Right ventricle myocardium inferior (tissue), 1 donor: ENCODE results near the gene DDX55. TPM values are rescaled to one million over a fixed set of nuclear protein-coding genes. Genes with fewer than 3 reads are reported as not detected.

ENCODE experiments used
- ATAC-seq: fragments of 200-7000 bp; cut with Tn5 transposase; one replicate; pipeline ENCODE4 v1.9.1; 2020; ENCODE audit warnings: mild to moderate bottlenecking, moderate library complexity
- DNase-seq: peaks from one replicate; pipeline ENCODE4 v3.0.0; 2021; ENCODE audit errors: missing footprints
- intact Hi-C: fragments of 100-400 bp; cut with DNase I; formaldehyde crosslinking; loops from one replicate; pipeline ENCODE4 v1.11.0; 2022
- total RNA-seq: library from RNA; stranded (reverse); fragmentation: NEBNext Ultra II Directional; extraction: Animal tissue kit (Norgen Biotek cat#: 25700); gene quantifications from one replicate; pipeline ENCODE4 v1.2.1, GENCODE V29; 2021
- donor health status: DM: no; HTN: yes; CAD: no; lungs with severe emphysema.

The DDX55 gene
- total RNA-seq, 1 donor from 2014 or later, result 4.9 TPM

GRCh38 chr12:123657211-123657610, 55.3 kb downstream of the DDX55 start:
- intact Hi-C loops, result no loop called here
- DNase-seq, result no peak
- no peak for ATAC-seq

- ATAC-seq (no peak), DNase-seq (no peak)
- intact Hi-C loops, result no loop called here
These were observed 58.3 kb downstream of the DDX55 start for GRCh38 chr12:123659996-123660727.

GRCh38 chr12:123667771-123668170, 65.9 kb downstream of the DDX55 start:
- intact Hi-C loops, result no loop called here
- DNase-seq, result no peak
- ATAC-seq, result no peak

Other genes with a start within 250 kb of the DDX55 start
- gene SBNO1, start 237.3 kb upstream of the DDX55 start, total RNA-seq, result 25.8 TPM
- 32.7 TPM for gene KMT5A, start 218.0 kb upstream of the DDX55 start, total RNA-seq
- 2.0 TPM for gene RILPL2, start 165.4 kb upstream of the DDX55 start, total RNA-seq
- 23.0 TPM for gene SNRNP35, start 144.0 kb upstream of the DDX55 start, total RNA-seq
- 94.3 TPM for gene RILPL1, start 68.4 kb upstream of the DDX55 start, total RNA-seq
- gene TMED2, start 17.5 kb upstream of the DDX55 start, total RNA-seq, result 163 TPM
- 33.1 TPM for gene EIF2B1, start 31.6 kb downstream of the DDX55 start, total RNA-seq
- 13.3 TPM for gene GTF2H3, start 31.7 kb downstream of the DDX55 start, total RNA-seq
- 3.3 TPM for gene TCTN2, start 69.0 kb downstream of the DDX55 start, total RNA-seq
- 9.8 TPM for gene ATP6V0A2, start 110.3 kb downstream of the DDX55 start, total RNA-seq
- 0.22 TPM for gene DNAH10, start 160.2 kb downstream of the DDX55 start, total RNA-seq